Glutamatergic neuron (in vitro differentiated cells): ENCODE data around the gene EFCAB6. TPM values are rescaled to one million over a fixed set of nuclear protein-coding genes. Genes with fewer than 3 reads are reported as not detected.

Experiments
- DNase-seq: peaks from one replicate; pipeline ENCODE4 v3.0.0; 2022
- H3K27ac Mint-ChIP-seq: one replicate; pipeline ENCODE4 v1.8.0; 2020; ENCODE audit warnings: mild to moderate bottlenecking, mixed read lengths, inconsistent platforms; ENCODE audit not compliant: unreplicated experiment
- H3K27me3 Mint-ChIP-seq: one replicate; pipeline ENCODE4 v1.8.0; 2020; ENCODE audit warnings: mild to moderate bottlenecking, moderate library complexity, mixed read lengths, inconsistent platforms; ENCODE audit not compliant: unreplicated experiment
- H3K36me3 Mint-ChIP-seq: one replicate; pipeline ENCODE4 v1.8.0; 2020; ENCODE audit warnings: mild to moderate bottlenecking, mixed read lengths, inconsistent platforms; ENCODE audit not compliant: unreplicated experiment
- H3K4me1 Mint-ChIP-seq: one replicate; pipeline ENCODE4 v1.8.0; 2020; ENCODE audit warnings: mild to moderate bottlenecking, low read depth, mixed read lengths, inconsistent platforms; ENCODE audit not compliant: unreplicated experiment
- H3K4me3 Mint-ChIP-seq: one replicate; pipeline ENCODE4 v1.8.0; 2020; ENCODE audit warnings: mild to moderate bottlenecking, mixed read lengths, inconsistent platforms; ENCODE audit not compliant: unreplicated experiment
- H3K9me3 Mint-ChIP-seq: one replicate; pipeline ENCODE4 v1.8.0; 2020; ENCODE audit warnings: mild to moderate bottlenecking, moderate library complexity, mixed read lengths, inconsistent platforms; ENCODE audit not compliant: unreplicated experiment
- CTCF ChIP-seq: fragments of 200-600 bp; sonication (generic); IDR thresholded peaks from one replicate; pipeline ENCODE4 v1.5.0; 2021; ENCODE audit not compliant: partially characterized antibody, unreplicated experiment
- total RNA-seq: library from RNA; stranded (reverse); fragmentation: NEBNext Ultra II Directional; extraction: Animal tissue kit (Norgen Biotek cat#: 25700); gene quantifications from one replicate; pipeline ENCODE4 v1.2.1, GENCODE V29; 2021; ENCODE audit not compliant: unreplicated experiment

The EFCAB6 gene
- total RNA-seq, 1 donor from 2014 or later, result 0.96 TPM

DNA sequence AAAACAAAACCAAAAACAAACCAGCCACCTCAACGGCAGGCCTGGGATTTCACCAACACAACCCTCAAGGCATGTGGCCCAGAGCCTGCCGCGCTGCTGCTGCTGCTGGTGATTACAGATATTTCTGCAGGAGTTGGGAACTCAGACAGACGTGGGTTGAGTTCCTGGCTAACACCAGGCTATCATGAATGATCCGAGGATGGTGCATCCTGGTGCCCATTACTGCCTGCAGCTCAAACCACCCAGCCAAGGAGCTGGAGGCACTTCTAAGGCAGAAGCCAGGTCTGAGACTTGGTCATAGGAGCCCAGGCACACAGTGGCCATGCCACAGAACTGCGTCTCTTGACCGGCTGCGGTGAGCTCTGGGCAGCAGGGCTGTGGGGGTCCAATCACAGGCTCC is 248.5 kb downstream of the EFCAB6 start:
- H3K27me3 Mint-ChIP-seq, result peaks cover 1% of the 10 kb centered on the region
- peaks cover 8% of the 10 kb centered on the region for H3K9me3 Mint-ChIP-seq
- H3K4me1 Mint-ChIP-seq, result peaks cover 5% of the 10 kb centered on the region
- H3K4me3 Mint-ChIP-seq, result no peak overlapping the region
- TF ChIP-seq CTCF, result no peak
- DNase-seq, result no peak
- H3K27ac Mint-ChIP-seq, result no peak overlapping the region
- H3K36me3 Mint-ChIP-seq, result no peaks in the 10 kb centered on the region

DNA sequence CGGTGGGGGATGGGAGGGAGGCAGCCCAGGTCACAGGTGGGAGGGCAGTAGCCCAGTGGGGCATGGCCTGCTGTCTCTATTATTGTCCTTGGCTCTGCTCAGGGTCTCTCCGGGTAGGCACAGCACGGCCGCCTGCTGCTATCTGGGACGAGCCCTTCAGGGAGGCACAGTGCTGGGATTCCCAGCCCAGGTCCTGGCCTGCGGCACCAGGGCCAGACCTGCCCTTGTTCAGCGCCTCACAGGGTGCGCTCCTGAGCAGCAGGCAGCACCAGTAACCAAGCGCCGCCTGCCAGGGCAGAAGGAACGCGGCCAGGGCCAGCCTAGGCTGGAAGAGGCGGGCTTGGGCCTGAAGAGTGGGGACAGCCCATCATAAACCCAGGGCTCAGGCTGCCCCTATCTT is 249.3 kb downstream of the EFCAB6 start:
- H3K36me3 Mint-ChIP-seq, result no peaks in the 10 kb centered on the region
- no peaks in the 10 kb centered on the region for H3K27me3 Mint-ChIP-seq
- H3K4me1 Mint-ChIP-seq, result peaks cover 5% of the 10 kb centered on the region
- DNase-seq, result no peak
- H3K9me3 Mint-ChIP-seq, result peaks cover 8% of the 10 kb centered on the region
- TF ChIP-seq CTCF, result no peak
- no peak overlapping the region for H3K27ac Mint-ChIP-seq
- no peak overlapping the region for H3K4me3 Mint-ChIP-seq

GRCh38 chr22:43561415-43562178 is 250.5 kb downstream of the EFCAB6 start:
- peaks cover 5% of the 10 kb centered on the region for H3K4me1 Mint-ChIP-seq
- no peaks in the 10 kb centered on the region for H3K36me3 Mint-ChIP-seq
- H3K4me3 Mint-ChIP-seq, result no peak overlapping the region
- peak; percentile 48 for DNase-seq
- H3K27ac Mint-ChIP-seq, result peak overlapping the region; percentile 84
- H3K27me3 Mint-ChIP-seq, result no peaks in the 10 kb centered on the region
- peaks cover 8% of the 10 kb centered on the region for H3K9me3 Mint-ChIP-seq
- TF ChIP-seq CTCF, result no peak

DNA sequence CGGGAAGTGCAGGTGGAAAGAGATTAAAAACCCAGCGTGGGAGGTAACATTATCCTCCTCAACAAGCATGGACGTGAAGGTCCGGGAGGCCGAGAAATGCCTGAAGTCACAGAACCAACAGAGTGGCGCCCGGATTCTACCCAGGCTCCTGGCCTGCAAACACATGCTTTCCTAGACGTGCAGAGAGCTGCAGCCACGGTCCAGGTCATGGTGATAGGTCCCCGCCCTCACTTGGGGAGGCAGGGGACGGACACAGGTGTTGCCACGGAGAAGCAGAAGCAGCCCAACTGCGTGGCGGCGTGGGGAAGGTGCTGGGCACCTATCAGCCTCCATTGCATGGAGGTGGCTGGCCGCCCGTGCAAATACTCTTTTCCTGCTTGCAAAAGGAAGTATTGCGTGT is 251.5 kb downstream of the EFCAB6 start:
- H3K4me3 Mint-ChIP-seq, result no peak overlapping the region
- H3K36me3 Mint-ChIP-seq, result no peaks in the 10 kb centered on the region
- peaks cover 1% of the 10 kb centered on the region for H3K27me3 Mint-ChIP-seq
- peaks cover 5% of the 10 kb centered on the region for H3K4me1 Mint-ChIP-seq
- H3K9me3 Mint-ChIP-seq, result peaks cover 5% of the 10 kb centered on the region
- DNase-seq, result no peak
- H3K27ac Mint-ChIP-seq, result peak overlapping the region; percentile 59
- no peak for TF ChIP-seq CTCF
